ENCODE data around the gene ADCY9. TPM values are rescaled to one million over a fixed set of nuclear protein-coding genes. Genes with fewer than 3 reads are reported as not detected.

ADCY9 gene
- polyA plus RNA-seq, 3 donors, result 0.44 to 9.3 (median 0.67) TPM

DNA sequence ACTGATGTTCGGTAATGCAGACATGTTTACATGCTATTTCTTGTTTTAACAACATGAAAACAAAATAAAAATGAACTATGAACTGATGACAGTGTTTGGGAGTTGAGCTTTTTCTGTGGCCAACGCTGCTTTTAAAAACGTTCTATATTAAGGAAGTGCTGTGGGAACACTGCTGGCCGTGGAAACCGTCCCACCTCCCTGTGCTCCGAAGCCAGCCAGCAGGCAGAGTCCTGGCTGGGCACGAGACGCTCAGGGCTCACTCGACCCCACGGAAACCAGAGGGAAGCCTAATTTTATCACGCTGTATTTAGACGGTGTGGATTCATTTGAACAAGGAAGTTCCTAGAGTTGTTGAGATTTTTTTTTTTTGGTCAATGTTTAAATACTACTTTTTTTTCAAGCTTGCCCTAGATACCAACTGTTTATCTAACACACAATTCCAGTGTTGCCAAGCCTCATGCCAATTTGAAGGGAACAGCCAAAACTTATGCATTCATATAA is 25.8 kb downstream of the ADCY9 start:
- Mint-ChIP-seq H3K27ac (peak overlapping the region in 4 of 7 donors; percentile 31 to 70 (median 52)), H3K36me3 (peaks cover 7 to 29% of the 10 kb centered on the region in 2 donors), H3K4me1 (peaks cover 38% of the 10 kb centered on the region), H3K27me3 (ENCODE audit: low read depth in 3 of 3) (peaks cover 0 to 3% (median 1%) of the 10 kb centered on the region in 3 donors), H3K4me3 (peak overlapping the region; percentile 47 to 76), H3K9me3 (no peaks in the 10 kb centered on the region)
- no peaks in the 10 kb centered on the region for H3K27me3 ChIP-seq (ENCODE audit: control insufficient read depth in 2 of 2, insufficient read depth in 2 of 2, low read length in 2 of 2)
- peaks cover 37 to 39% of the 10 kb centered on the region in 2 donors for H3K4me1 ChIP-seq (ENCODE audit: control insufficient read depth in 1 of 2, insufficient read depth in 2 of 2, low read length in 2 of 2)
- peak overlapping the region in 1 of 3 experiments; percentile 15 for H3K4me3 ChIP-seq (replicated peaks in 1 of 3; ENCODE audit: low read depth in 2 of 3, low read length in 3 of 3)
- peak overlapping the region in 1 of 2 donors; percentile 6 for H3K27ac ChIP-seq (ENCODE audit: low read depth in 1 of 2, low read length in 2 of 2)
- H4K20me1 ChIP-seq (ENCODE audit: insufficient read depth, low read length), result peaks cover 12% of the 10 kb centered on the region
- H2AFZ ChIP-seq (ENCODE audit: insufficient read depth, low read depth, low read length, poor library complexity, severe bottlenecking), result peak overlapping the region; percentile 12
- peak; percentile 33 to 42 (median 39) for DNase-seq
- H3K79me2 ChIP-seq (ENCODE audit: insufficient read depth, low read length), result peaks cover 7% of the 10 kb centered on the region
- peak overlapping the region; percentile 40 for H3K4me2 ChIP-seq (replicated peaks; ENCODE audit: extremely low read depth, low read length, poor library complexity, severe bottlenecking)
- 0% methylated on average over 3 of the region's 12 CpGs for WGBS (ENCODE audit: insufficient coverage)
- no peak overlapping the region for H3K9ac ChIP-seq (ENCODE audit: insufficient read depth, low read length, poor library complexity, severe bottlenecking)
- intact Hi-C loops (cut with micrococcal nuclease), result no loop called here
- TF ChIP-seq, protein P1, sequence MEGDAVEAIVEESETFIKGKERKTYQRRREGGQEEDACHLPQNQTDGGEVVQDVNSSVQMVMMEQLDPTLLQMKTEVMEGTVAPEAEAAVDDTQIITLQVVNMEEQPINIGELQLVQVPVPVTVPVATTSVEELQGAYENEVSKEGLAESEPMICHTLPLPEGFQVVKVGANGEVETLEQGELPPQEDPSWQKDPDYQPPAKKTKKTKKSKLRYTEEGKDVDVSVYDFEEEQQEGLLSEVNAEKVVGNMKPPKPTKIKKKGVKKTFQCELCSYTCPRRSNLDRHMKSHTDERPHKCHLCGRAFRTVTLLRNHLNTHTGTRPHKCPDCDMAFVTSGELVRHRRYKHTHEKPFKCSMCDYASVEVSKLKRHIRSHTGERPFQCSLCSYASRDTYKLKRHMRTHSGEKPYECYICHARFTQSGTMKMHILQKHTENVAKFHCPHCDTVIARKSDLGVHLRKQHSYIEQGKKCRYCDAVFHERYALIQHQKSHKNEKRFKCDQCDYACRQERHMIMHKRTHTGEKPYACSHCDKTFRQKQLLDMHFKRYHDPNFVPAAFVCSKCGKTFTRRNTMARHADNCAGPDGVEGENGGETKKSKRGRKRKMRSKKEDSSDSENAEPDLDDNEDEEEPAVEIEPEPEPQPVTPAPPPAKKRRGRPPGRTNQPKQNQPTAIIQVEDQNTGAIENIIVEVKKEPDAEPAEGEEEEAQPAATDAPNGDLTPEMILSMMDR (IDR thresholded peaks at IDR 0.05), result no peak
- no peaks in the 10 kb centered on the region for H3K36me3 ChIP-seq (replicated peaks in 1 of 2; ENCODE audit: control insufficient read depth in 1 of 2, insufficient read depth in 2 of 2, low read length in 2 of 2)
- H3K9me3 ChIP-seq (replicated peaks in 1 of 2; ENCODE audit: control insufficient read depth in 1 of 2, insufficient read depth in 1 of 2, low read length in 2 of 2), result no peaks in the 10 kb centered on the region

- 91% methylated on average over 7 of the region's 7 CpGs for WGBS (ENCODE audit: insufficient coverage)
- Mint-ChIP-seq H3K36me3 (peaks cover 7 to 31% of the 10 kb centered on the region in 2 donors), H3K27me3 (ENCODE audit: low read depth in 3 of 3) (peaks cover 0 to 3% (median 1%) of the 10 kb centered on the region in 3 donors), H3K9me3 (no peaks in the 10 kb centered on the region), H3K4me1 (peaks cover 38% of the 10 kb centered on the region), H3K27ac (peak overlapping the region in 3 of 7 donors; percentile 22 to 72 (median 30)), H3K4me3 (no peak overlapping the region)
- no peak overlapping the region for H2AFZ ChIP-seq (ENCODE audit: insufficient read depth, low read depth, low read length, poor library complexity, severe bottlenecking)
- DNase-seq, result no peak
- peaks cover 7% of the 10 kb centered on the region for H3K79me2 ChIP-seq (ENCODE audit: insufficient read depth, low read length)
- intact Hi-C loops (cut with micrococcal nuclease), result no loop called here
- H3K4me2 ChIP-seq (replicated peaks; ENCODE audit: extremely low read depth, low read length, poor library complexity, severe bottlenecking), result no peak overlapping the region
- no peak overlapping the region for H3K9ac ChIP-seq (ENCODE audit: insufficient read depth, low read length, poor library complexity, severe bottlenecking)
- no peaks in the 10 kb centered on the region for H3K36me3 ChIP-seq (replicated peaks in 1 of 2; ENCODE audit: control insufficient read depth in 1 of 2, insufficient read depth in 2 of 2, low read length in 2 of 2)
- TF ChIP-seq, protein P1 (IDR thresholded peaks at IDR 0.05), result no peak
- H3K27ac ChIP-seq (ENCODE audit: low read depth in 1 of 2, low read length in 2 of 2), result no peak overlapping the region
- H3K4me3 ChIP-seq (replicated peaks in 1 of 3; ENCODE audit: low read depth in 2 of 3, low read length in 3 of 3), result no peak overlapping the region
- H3K9me3 ChIP-seq (replicated peaks in 1 of 2; ENCODE audit: control insufficient read depth in 1 of 2, insufficient read depth in 1 of 2, low read length in 2 of 2), result no peaks in the 10 kb centered on the region
- no peaks in the 10 kb centered on the region for H3K27me3 ChIP-seq (ENCODE audit: control insufficient read depth in 2 of 2, insufficient read depth in 2 of 2, low read length in 2 of 2)
- H4K20me1 ChIP-seq (ENCODE audit: insufficient read depth, low read length), result peaks cover 12% of the 10 kb centered on the region
- H3K4me1 ChIP-seq (ENCODE audit: control insufficient read depth in 1 of 2, insufficient read depth in 2 of 2, low read length in 2 of 2), result peaks cover 34 to 35% of the 10 kb centered on the region in 2 donors
These were observed 26.4 kb downstream of the ADCY9 start for GRCh38 chr16:4089811-4090301.

Data from CD14-positive monocyte (primary cell).